GM23338 (cell line): ENCODE measurements around the gene CCDC86. TPM values are rescaled to one million over a fixed set of nuclear protein-coding genes. Genes with fewer than 3 reads are reported as not detected.

Experiments used
- ATAC-seq: fragments of 200-7000 bp; cut with Tn5 transposase; 3 replicates; pipeline ENCODE4 v1.9.1; 2020
- DNase-seq: peaks from one replicate; pipeline ENCODE4 v3.0.0-alpha.2; 2015; ENCODE audit warnings: low spot score
- H2AFZ ChIP-seq: fragments of 200-600 bp; sonication (generic); 2 replicates; pipeline ENCODE4 v1.8.0; 2016; ENCODE audit warnings: antibody characterized with exemption, mild to moderate bottlenecking, moderate library complexity
- H3F3A ChIP-seq: fragments of 200-600 bp; sonication (generic); replicated peaks from 2 replicates; pipeline ENCODE4 v1.8.0; 2017; ENCODE audit warnings: antibody characterized with exemption, mixed run types, low read depth
- H3K27ac ChIP-seq: fragments of 200-600 bp; sonication (generic); 2 replicates; pipeline ENCODE4 v1.6.1; 2016; ENCODE audit warnings: low read depth
- H3K27me3 ChIP-seq: fragments of 200-600 bp; sonication (generic); 2 replicates; pipeline ENCODE4 v1.8.0; 2016; ENCODE audit warnings: mild to moderate bottlenecking, mixed run types, moderate library complexity; ENCODE audit not compliant: insufficient read depth
- H3K36me3 ChIP-seq: fragments of 200-600 bp; sonication (generic); 2 replicates; pipeline ENCODE4 v1.8.0; 2016; ENCODE audit warnings: mild to moderate bottlenecking; ENCODE audit not compliant: insufficient read depth
- H3K4me1 ChIP-seq: fragments of 200-600 bp; sonication (generic); 2 replicates; pipeline ENCODE4 v1.8.0; 2016; ENCODE audit warnings: mild to moderate bottlenecking, moderate library complexity; ENCODE audit not compliant: insufficient read depth
- H3K4me2 ChIP-seq: fragments of 200-600 bp; sonication (generic); 2 replicates; pipeline ENCODE4 v1.7.1; 2017; ENCODE audit warnings: mixed run types
- H3K4me3 ChIP-seq: fragments of 200-600 bp; sonication (generic); 2 replicates; pipeline ENCODE4 v1.6.1; 2016; ENCODE audit warnings: mixed run types
- H3K79me2 ChIP-seq: fragments of 200-600 bp; sonication (generic); replicated peaks from 2 replicates; pipeline ENCODE4 v1.8.0; 2017; ENCODE audit warnings: mild to moderate bottlenecking; ENCODE audit not compliant: insufficient read depth
- H3K9me2 ChIP-seq: fragments of 200-600 bp; sonication (generic); 2 replicates; pipeline ENCODE4 v1.8.0; 2017; ENCODE audit not compliant: insufficient read depth
- H4K20me1 ChIP-seq: fragments of 200-600 bp; sonication (generic); replicated peaks from 2 replicates; pipeline ENCODE4 v1.8.0; 2017; ENCODE audit warnings: mild to moderate bottlenecking; ENCODE audit not compliant: insufficient read depth
- H3K27ac Mint-ChIP-seq: 2 replicates; pipeline ENCODE4 v1.8.0; 2020; ENCODE audit warnings: inconsistent platforms, mild to moderate bottlenecking, moderate library complexity, mixed read lengths
- H3K27me3 Mint-ChIP-seq: 3 replicates; pipeline ENCODE4 v1.8.0; 2022; ENCODE audit warnings: low read depth, mild to moderate bottlenecking, moderate library complexity, mixed read lengths, inconsistent platforms; ENCODE audit not compliant: insufficient read depth, poor library complexity
- H3K36me3 Mint-ChIP-seq: 3 replicates; pipeline ENCODE4 v1.8.0; 2021; ENCODE audit warnings: low read depth, mild to moderate bottlenecking, inconsistent platforms, moderate library complexity, mixed read lengths
- H3K4me1 Mint-ChIP-seq: 3 replicates; pipeline ENCODE4 v1.8.0; 2020; ENCODE audit warnings: mild to moderate bottlenecking, inconsistent platforms, mixed read lengths
- H3K4me3 Mint-ChIP-seq: 3 replicates; pipeline ENCODE4 v1.8.0; 2021; ENCODE audit warnings: moderate library complexity, mild to moderate bottlenecking, inconsistent platforms, mixed read lengths
- H3K9me3 Mint-ChIP-seq: 3 replicates; pipeline ENCODE4 v1.8.0; 2020; ENCODE audit warnings: moderate library complexity, mild to moderate bottlenecking, inconsistent platforms, mixed read lengths
- ETS1 ChIP-seq: IDR thresholded peaks from 2 replicates; pipeline ENCODE4 v1.6.1; 2016; ENCODE audit warnings: antibody characterized with exemption
- EZH2 ChIP-seq: fragments of 200-600 bp; sonication (generic); IDR thresholded peaks from one replicate; pipeline ENCODE4 v1.8.0; 2017; ENCODE audit warnings: antibody characterized with exemption, mild to moderate bottlenecking, low read depth; ENCODE audit not compliant: unreplicated experiment
- EZH2phosphoT487 ChIP-seq: fragments of 200-600 bp; sonication (generic); IDR thresholded peaks from one replicate; pipeline ENCODE4 v1.8.1; 2018; ENCODE audit warnings: antibody characterized with exemption; ENCODE audit not compliant: unreplicated experiment
- POLR2AphosphoS5 ChIP-seq: IDR thresholded peaks from 2 replicates; pipeline ENCODE4 v1.6.1; 2016; ENCODE audit warnings: antibody characterized with exemption, low read depth
- REST ChIP-seq: IDR thresholded peaks from one replicate; pipeline ENCODE4 v1.6.1; 2018; ENCODE audit warnings: antibody characterized with exemption; ENCODE audit not compliant: unreplicated experiment
- STAT1 ChIP-seq: IDR thresholded peaks from one replicate; pipeline ENCODE4 v1.6.1; 2016; ENCODE audit warnings: antibody characterized with exemption; ENCODE audit not compliant: unreplicated experiment
- ZNF114 ChIP-seq: fragments of 250-450 bp; sonication (Bioruptor Pico); IDR thresholded peaks from 2 replicates; pipeline ENCODE4 v1.5.0; 2020; ENCODE audit warnings: mild to moderate bottlenecking, moderate library complexity
- ZNF331 ChIP-seq: fragments of 250-450 bp; sonication (Bioruptor Pico); IDR thresholded peaks from 2 replicates; pipeline ENCODE4 v1.5.0; 2020; ENCODE audit warnings: low read depth, mild to moderate bottlenecking, moderate library complexity
- polyA plus RNA-seq: library from polyadenylated mRNA; unstranded; fragments of >200 nt; fragmentation: Nextera tagmentation; extraction: Ambion mirVana; gene quantifications from 2 replicates; pipeline ENCODE4 v1.2.1, GENCODE V29; 2016
- total RNA-seq: library from RNA; depleted of rRNA; stranded (reverse); fragments of >200 nt; shearing (Covaris generic); gene quantifications from 2 replicates; pipeline ENCODE4 v1.2.3, GENCODE V29; 2014

The CCDC86 gene
- total and polyA plus RNA-seq, 2 experiments from 2014 or later: 67.3 to 98.5 TPM

- TF ChIP-seq STAT1: no peak
- no peak for TF ChIP-seq REST
- no peak for TF ChIP-seq ETS1
- TF ChIP-seq ZNF331 (CRISPR knock-in tag): no peak
These were observed 11.4 kb downstream of the CCDC86 start (continued) for GRCh38 chr11:60852982-60853950.

- no peaks in the 10 kb centered on the region; the same call in 2 of the 3 replicates for H3K9me3 Mint-ChIP-seq
- Histone ChIP-seq H3K79me2 (no peaks in the 10 kb centered on the region), H3K9me2 (no peaks in the 10 kb centered on the region), H4K20me1 (no peaks in the 10 kb centered on the region; the same call in 1 of the 2 replicates), H3K36me3 (no peaks in the 10 kb centered on the region; the same call in 1 of the 2 replicates), H3K27ac (no peak overlapping the region), H2AFZ (no peak overlapping the region), H3K27me3 (peaks cover 23% of the 10 kb centered on the region), H3K4me1 (0 out of 2 replicates have a peak, but pooled peaks cover 5% of the 10 kb centered on the region), H3K4me3 (no peak overlapping the region), H3K4me2 (no peak overlapping the region), H3F3A (peaks cover 9% of the 10 kb centered on the region; the same call in 1 of the 2 replicates)
- H3K27me3 Mint-ChIP-seq: peaks cover 21% of the 10 kb centered on the region
- no peak for TF ChIP-seq EZH2phosphoT487
- no peak for TF ChIP-seq ZNF331 (CRISPR knock-in tag)
- TF ChIP-seq STAT1: no peak
- TF ChIP-seq POLR2AphosphoS5: no peak
- TF ChIP-seq EZH2: no peak
- no peak for TF ChIP-seq ETS1
- no peak for TF ChIP-seq REST
- TF ChIP-seq ZNF114 (CRISPR knock-in tag): no peak
- H3K27ac Mint-ChIP-seq: no peak overlapping the region
- peaks cover 15% of the 10 kb centered on the region for H3K4me1 Mint-ChIP-seq
- ATAC-seq (no peak), DNase-seq (no peak)
- no peak overlapping the region for H3K4me3 Mint-ChIP-seq
- H3K36me3 Mint-ChIP-seq: peaks cover 28% of the 10 kb centered on the region
These were observed 12.4 kb downstream of the CCDC86 start for GRCh38 chr11:60854140-60854846.
